Natural killer cell (primary cell): ENCODE measurements around the gene TEX53. TPM values are rescaled to one million over a fixed set of nuclear protein-coding genes. Genes with fewer than 3 reads are reported as not detected.

Experiments
- ATAC-seq, 3 donors: fragments of 150-1000 bp in 2 of 3; fragments of 200-7000 bp in 1 of 3; cut with Tn5 transposase; 1 replicate in 1 of 3; 2 replicates in 2 of 3; pipeline ENCODE4 v1.10.0; 2021; ENCODE audit warnings: mild to moderate bottlenecking in 2 of 3, moderate library complexity in 2 of 3
- DNase-seq, 2 donors: peaks; one replicate each; pipeline versions ENCODE4 v3.0.0 to v3.0.0-alpha.2; 2013 to 2021; ENCODE audit warnings: mixed read lengths in 1 of 2
- H3K27ac ChIP-seq: one replicate; pipeline ENCODE4 v1.5.1; 2013; ENCODE audit warnings: mild to moderate bottlenecking, low read length
- H3K27me3 ChIP-seq: one replicate; pipeline ENCODE4 v1.6.1; 2013; ENCODE audit warnings: low read length; ENCODE audit not compliant: control insufficient read depth, insufficient read depth
- H3K36me3 ChIP-seq: one replicate; pipeline ENCODE4 v1.6.1; 2013; ENCODE audit warnings: low read length; ENCODE audit not compliant: control insufficient read depth, insufficient read depth
- H3K4me1 ChIP-seq: one replicate; pipeline ENCODE4 v1.6.1; 2013; ENCODE audit warnings: low read length; ENCODE audit not compliant: control insufficient read depth, insufficient read depth
- H3K4me3 ChIP-seq: one replicate; pipeline ENCODE4 v1.5.1; 2013; ENCODE audit warnings: low read length
- H3K9me3 ChIP-seq: one replicate; pipeline ENCODE4 v1.6.1; 2013; ENCODE audit warnings: low read length; ENCODE audit not compliant: control insufficient read depth, insufficient read depth
- H3K27ac Mint-ChIP-seq, 2 donors: one replicate each; pipeline ENCODE4 v1.8.0; 2022; ENCODE audit warnings: mild to moderate bottlenecking in 2 of 2, mixed read lengths in 2 of 2, moderate library complexity in 1 of 2
- H3K27me3 Mint-ChIP-seq, 2 donors: one replicate each; pipeline ENCODE4 v1.8.0; 2022; ENCODE audit warnings: low read depth in 2 of 2, mixed read lengths in 2 of 2
- H3K36me3 Mint-ChIP-seq: one replicate; pipeline ENCODE4 v1.8.0; 2022; ENCODE audit warnings: mixed read lengths
- H3K4me1 Mint-ChIP-seq, 2 donors: one replicate each; pipeline ENCODE4 v1.8.0; 2022; ENCODE audit warnings: mixed read lengths in 2 of 2
- H3K4me3 Mint-ChIP-seq: one replicate; pipeline ENCODE4 v1.8.0; 2022; ENCODE audit warnings: mild to moderate bottlenecking, moderate library complexity, mixed read lengths
- H3K9me3 Mint-ChIP-seq, 2 donors: one replicate each; pipeline ENCODE4 v1.8.0; 2022; ENCODE audit warnings: mixed read lengths in 2 of 2
- WGBS: methylation state at CpG from one replicate; pipeline ENCODE4 v1.1.7; 2013; ENCODE audit warnings: missing lambda C conversion rate; ENCODE audit not compliant: insufficient coverage; 5-methylcytosine and 5-hydroxymethylcytosine counted together
- intact Hi-C: fragments of 100-400 bp; cut with micrococcal nuclease; formaldehyde crosslinking; loops from one replicate; pipeline ENCODE4 v1.14.2; 2022
- total RNA-seq, 4 donors: library from RNA; stranded (reverse); fragments of 120-200 nt in 1 of 4; gene quantifications; one replicate each; pipeline versions ENCODE4 v1.2.3 to v1.2.4, GENCODE V29; 2013 to 2022
- TF ChIP-seq, protein P1 (sequence below): fragments of 200-600 bp; IDR thresholded peaks from one replicate; pipeline ENCODE4 v1.8.0; 2022; ENCODE audit warnings: antibody characterized with exemption

Gene TEX53
- total RNA-seq, 3 donors from 2014 or later (not counting 1 experiment from before 2014, with no cell fraction given), result not detected

DNA sequence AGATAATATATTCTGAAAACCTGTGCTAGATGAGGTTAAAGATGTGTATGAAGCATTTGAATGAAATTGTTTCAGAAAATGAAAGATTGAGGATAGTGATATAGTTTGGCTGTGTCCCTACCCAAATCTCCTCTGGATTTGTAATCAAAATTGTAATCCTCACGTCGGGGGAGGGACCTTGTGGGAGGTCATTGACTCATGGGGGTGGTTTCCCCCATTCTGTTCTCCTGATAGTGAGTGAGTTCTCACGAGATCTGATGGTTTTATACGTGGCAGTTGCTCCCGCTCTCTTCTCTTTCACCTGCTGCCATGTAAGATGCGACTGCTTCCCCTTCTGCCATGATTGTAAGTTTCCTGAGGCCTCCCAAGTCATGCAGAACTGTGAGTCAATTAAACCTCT, 26.4 kb upstream of the TEX53 start:
- H3K27ac Mint-ChIP-seq, result no peak overlapping the region
- no peaks in the 10 kb centered on the region for H3K9me3 Mint-ChIP-seq
- no peak overlapping the region for H3K27ac ChIP-seq
- intact Hi-C loops, result no loop called here
- no peak for DNase-seq
- H3K9me3 ChIP-seq, result no peaks in the 10 kb centered on the region
- WGBS, result 80% methylated on average over 6 of the region's 6 CpGs
- ATAC-seq, result no peak
- TF ChIP-seq, protein P1, sequence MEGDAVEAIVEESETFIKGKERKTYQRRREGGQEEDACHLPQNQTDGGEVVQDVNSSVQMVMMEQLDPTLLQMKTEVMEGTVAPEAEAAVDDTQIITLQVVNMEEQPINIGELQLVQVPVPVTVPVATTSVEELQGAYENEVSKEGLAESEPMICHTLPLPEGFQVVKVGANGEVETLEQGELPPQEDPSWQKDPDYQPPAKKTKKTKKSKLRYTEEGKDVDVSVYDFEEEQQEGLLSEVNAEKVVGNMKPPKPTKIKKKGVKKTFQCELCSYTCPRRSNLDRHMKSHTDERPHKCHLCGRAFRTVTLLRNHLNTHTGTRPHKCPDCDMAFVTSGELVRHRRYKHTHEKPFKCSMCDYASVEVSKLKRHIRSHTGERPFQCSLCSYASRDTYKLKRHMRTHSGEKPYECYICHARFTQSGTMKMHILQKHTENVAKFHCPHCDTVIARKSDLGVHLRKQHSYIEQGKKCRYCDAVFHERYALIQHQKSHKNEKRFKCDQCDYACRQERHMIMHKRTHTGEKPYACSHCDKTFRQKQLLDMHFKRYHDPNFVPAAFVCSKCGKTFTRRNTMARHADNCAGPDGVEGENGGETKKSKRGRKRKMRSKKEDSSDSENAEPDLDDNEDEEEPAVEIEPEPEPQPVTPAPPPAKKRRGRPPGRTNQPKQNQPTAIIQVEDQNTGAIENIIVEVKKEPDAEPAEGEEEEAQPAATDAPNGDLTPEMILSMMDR, result no peak
- peaks cover 2 to 7% of the 10 kb centered on the region in 2 donors for H3K27me3 Mint-ChIP-seq
- no peak overlapping the region for H3K4me3 ChIP-seq
- no peaks in the 10 kb centered on the region for H3K27me3 ChIP-seq
- H3K4me1 Mint-ChIP-seq, result peaks cover 0 to 5% of the 10 kb centered on the region in 2 donors
- H3K4me3 Mint-ChIP-seq, result no peak overlapping the region
- no peaks in the 10 kb centered on the region for H3K36me3 ChIP-seq
- H3K4me1 ChIP-seq, result peaks cover 6% of the 10 kb centered on the region
- no peaks in the 10 kb centered on the region for H3K36me3 Mint-ChIP-seq

DNA sequence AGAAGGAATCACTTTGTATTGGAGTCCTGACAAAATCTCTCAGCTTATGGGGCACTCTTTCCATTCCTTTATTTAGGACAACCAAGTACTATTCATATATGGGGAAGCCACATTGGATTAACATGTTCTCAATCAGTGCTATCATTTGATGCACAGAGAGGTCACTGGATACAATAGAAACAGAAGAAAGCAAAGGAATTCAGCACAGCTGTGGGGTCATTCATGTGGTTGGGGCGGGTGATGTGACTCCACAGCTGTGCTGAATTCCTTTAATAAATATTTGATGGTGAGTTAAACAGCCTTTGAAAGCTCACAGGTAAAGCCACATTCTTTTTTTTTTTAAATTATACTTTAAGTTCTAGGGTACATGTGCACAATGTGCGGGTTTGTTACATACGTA, 25.2 kb upstream of the TEX53 start:
- intact Hi-C loops, result loop anchor here (2.0 kb wide), 2 partner anchors 56 to 224 kb away; no protein-coding TSS in a partner anchor
- Histone ChIP-seq H3K27ac (no peak overlapping the region), H3K36me3 (no peaks in the 10 kb centered on the region), H3K9me3 (no peaks in the 10 kb centered on the region), H3K27me3 (no peaks in the 10 kb centered on the region), H3K4me1 (peaks cover 6% of the 10 kb centered on the region), H3K4me3 (no peak overlapping the region)
- Mint-ChIP-seq H3K4me3 (no peak overlapping the region), H3K9me3 (no peaks in the 10 kb centered on the region), H3K27ac (no peak overlapping the region), H3K27me3 (peaks cover 2 to 19% of the 10 kb centered on the region in 2 donors), H3K36me3 (no peaks in the 10 kb centered on the region), H3K4me1 (peaks cover 0 to 5% of the 10 kb centered on the region in 2 donors)
- DNase-seq (no peak), ATAC-seq (no peak)
- WGBS, result 81% methylated on average over 3 of the region's 3 CpGs
- TF ChIP-seq, protein P1, result no peak

DNA sequence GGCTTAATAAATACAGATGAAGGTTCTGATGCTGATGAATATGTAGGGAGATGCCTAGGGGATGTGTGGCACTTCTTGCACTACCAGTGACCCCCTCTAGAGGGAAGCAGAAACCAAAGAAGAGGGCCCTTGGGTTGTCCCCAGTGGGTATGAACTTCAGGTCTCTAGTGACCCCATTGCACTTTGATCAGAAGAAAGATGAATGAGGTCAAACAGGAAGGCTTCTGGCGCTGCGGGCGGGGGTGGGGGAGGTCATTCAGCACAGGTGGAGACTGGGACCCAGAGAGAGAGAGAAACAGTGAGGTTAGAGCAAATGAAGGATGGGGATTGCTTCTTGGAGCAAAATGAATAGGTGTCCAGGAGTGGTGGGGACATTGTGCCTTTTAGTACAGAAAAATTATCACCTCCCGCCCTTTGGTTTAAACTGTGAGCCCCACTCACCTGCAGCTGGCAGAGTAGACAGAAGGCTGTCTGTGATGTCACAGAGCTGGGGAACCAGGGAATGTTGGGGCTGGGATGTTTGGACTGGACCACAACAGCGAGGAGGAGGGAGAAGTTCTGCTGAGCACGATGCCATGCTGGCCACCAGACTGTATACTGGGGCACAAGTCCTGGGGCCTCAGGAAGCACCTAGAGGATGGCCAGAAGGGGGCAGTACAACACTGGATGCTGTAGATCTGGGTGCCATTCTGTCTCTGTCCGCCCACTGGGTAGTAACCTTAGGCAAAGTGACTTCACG, 24.2 kb upstream of the TEX53 start, which contains the start of gene TEX48:
TEX48 (minus strand) TSS at position 599 of the 739 bp plus-strand sequence. CDS start 10,469 bp downstream, outside the sequence.
- TF ChIP-seq, protein P1, result peak; percentile 81
- peaks cover 0 to 5% of the 10 kb centered on the region in 2 donors for H3K4me1 Mint-ChIP-seq
- intact Hi-C loops, result loop anchor here (1.0 to 2.0 kb wide), 3 partner anchors 57 to 333 kb away; no protein-coding TSS in a partner anchor
- no peaks in the 10 kb centered on the region for H3K36me3 Mint-ChIP-seq
- no peaks in the 10 kb centered on the region for H3K27me3 ChIP-seq
- peaks cover 4 to 27% of the 10 kb centered on the region in 2 donors for H3K27me3 Mint-ChIP-seq
- no peaks in the 10 kb centered on the region for H3K9me3 Mint-ChIP-seq
- no peak within 1 kb of the TSS for H3K4me3 Mint-ChIP-seq
- no peak within 1 kb of the TSS for H3K27ac Mint-ChIP-seq
- peak; percentile 30 to 92 for DNase-seq
- no peaks in the 10 kb centered on the region for H3K9me3 ChIP-seq
- no peaks in the 10 kb centered on the region for H3K36me3 ChIP-seq
- H3K4me1 ChIP-seq, result peaks cover 6% of the 10 kb centered on the region
- H3K27ac ChIP-seq, result no peak within 1 kb of the TSS
- H3K4me3 ChIP-seq, result no peak within 1 kb of the TSS
- peak; percentile 87 to 90 (median 88) for ATAC-seq
- WGBS, result 47% methylated on average over 7 of the region's 8 CpGs
